HepG2 (cell line): Measurements from ENCODE around the gene NRL. TPM values are rescaled to one million over a fixed set of nuclear protein-coding genes. Genes with fewer than 3 reads are reported as not detected.

Experiments
- ELF3 ChIP-seq: IDR thresholded peaks from 2 replicates; pipeline ENCODE4 v1.6.1; 2016; ENCODE audit warnings: missing genetic modification reagents, missing compliant biosample characterization
- JUNB ChIP-seq: sonication (generic); formaldehyde crosslinking; IDR thresholded peaks from 2 replicates; pipeline ENCODE4 v1.8.0; 2022; ENCODE audit warnings: missing genetic modification reagents, mild to moderate bottlenecking, borderline replicate concordance
- MXD4 ChIP-seq: IDR thresholded peaks from 2 replicates; pipeline ENCODE4 v1.6.1; 2016; ENCODE audit warnings: mild to moderate bottlenecking, missing biosample characterization, missing genetic modification reagents
- MZF1 ChIP-seq: sonication (generic); formaldehyde crosslinking; IDR thresholded peaks from 2 replicates; pipeline ENCODE4 v1.8.1; 2023; ENCODE audit warnings: mild to moderate bottlenecking, missing genetic modification reagents, borderline replicate concordance
- ONECUT2 ChIP-seq: sonication (generic); formaldehyde crosslinking; IDR thresholded peaks from 2 replicates; pipeline ENCODE4 v1.4.0; 2020; ENCODE audit warnings: missing genetic modification reagents
- RXRA ChIP-seq: sonication (generic); formaldehyde crosslinking; IDR thresholded peaks from 2 replicates; pipeline ENCODE4 v1.5.1; 2020; ENCODE audit warnings: missing genetic modification reagents
- SMC3 ChIP-seq: IDR thresholded peaks from 2 replicates; pipeline ENCODE4 v1.6.1; 2011; ENCODE audit warnings: low read length, improper control_type of control experiment
- SPEN ChIP-seq: sonication (generic); formaldehyde crosslinking; IDR thresholded peaks from 2 replicates; pipeline ENCODE4 v1.5.1; 2020; ENCODE audit warnings: low read depth, mild to moderate bottlenecking, missing genetic modification reagents
- SSRP1 ChIP-seq: IDR thresholded peaks from 2 replicates; pipeline ENCODE4 v1.6.1; 2016; ENCODE audit warnings: control low read depth
- XRCC5 ChIP-seq: fragments of 200-400 bp; formaldehyde crosslinking; optimal IDR thresholded peaks from 2 replicates; pipeline ENCODE3; 2017; ENCODE audit warnings: mild to moderate bottlenecking, low read length
- ZNF333 ChIP-seq: sonication (generic); formaldehyde crosslinking; IDR thresholded peaks from 2 replicates; pipeline ENCODE4 v1.4.0; 2020; ENCODE audit warnings: mild to moderate bottlenecking, missing genetic modification reagents, borderline replicate concordance
- ZNF335 ChIP-seq: sonication (generic); formaldehyde crosslinking; IDR thresholded peaks from 2 replicates; pipeline ENCODE4 v1.4.0; 2020; ENCODE audit warnings: missing genetic modification reagents
- ZNF350 ChIP-seq: sonication (generic); formaldehyde crosslinking; IDR thresholded peaks from 2 replicates; pipeline ENCODE4 v1.4.0; 2020; ENCODE audit warnings: mild to moderate bottlenecking, low read depth, missing genetic modification reagents, borderline replicate concordance
- ZNF713 ChIP-seq: sonication (generic); formaldehyde crosslinking; IDR thresholded peaks from 2 replicates; pipeline ENCODE4 v1.4.0; 2020; ENCODE audit warnings: mild to moderate bottlenecking, missing genetic modification reagents
- polyA plus RNA-seq, 8 experiments: library from polyadenylated mRNA; depleted of rRNA in 3 of 8; stranded (reverse) in 7 of 8; unstranded in 1 of 8; fragments of >200 nt; fragmentation: Illumina TruSeq in 4 of 8; extraction: Trizol in 4 of 8; gene quantifications; 2 replicates each; pipeline versions ENCODE4 v1.2.1 to v1.2.3, GENCODE V29; 2011 to 2016; ENCODE audit warnings: low read depth in 4 of 8, missing spikeins in 1 of 8, mixed read lengths in 1 of 8; ENCODE audit not compliant: insufficient read depth in 1 of 8
- total RNA-seq, 5 experiments: library from RNA; depleted of rRNA; stranded (reverse); fragments of >200 nt; fragmentation: Illumina TruSeq; extraction: Trizol; gene quantifications; 2 replicates each; pipeline ENCODE4 v1.2.3, GENCODE V29; 2016; ENCODE audit warnings: low read depth in 1 of 5
- TF ChIP-seq, protein P1 (sequence below): sonication (generic); formaldehyde crosslinking; IDR thresholded peaks from 2 replicates; pipeline ENCODE4 v1.4.0; 2020; ENCODE audit warnings: mild to moderate bottlenecking, missing genetic modification reagents
- TF ChIP-seq, protein P2 (sequence below): sonication (generic); formaldehyde crosslinking; IDR thresholded peaks from 2 replicates; pipeline ENCODE4 v1.8.0; 2022; ENCODE audit warnings: missing genetic modification reagents, mild to moderate bottlenecking, borderline replicate concordance
- TF ChIP-seq, protein P3 (sequence below): sonication (generic); formaldehyde crosslinking; IDR thresholded peaks from 2 replicates; pipeline ENCODE4 v1.5.1; 2020; ENCODE audit warnings: mild to moderate bottlenecking, missing genetic modification reagents, moderate library complexity
- TF ChIP-seq, protein P4 (sequence below): sonication (generic); formaldehyde crosslinking; conservative IDR thresholded peaks from 2 replicates; pipeline ENCODE4 v1.8.1; 2023; ENCODE audit warnings: missing genetic modification reagents

NRL gene
- total and polyA plus RNA-seq, 2 of the 13 experiments (the other 11 are each of a cell fraction or from before 2014, with no cell fraction given) = 2.5 to 4.7 TPM

DNA sequence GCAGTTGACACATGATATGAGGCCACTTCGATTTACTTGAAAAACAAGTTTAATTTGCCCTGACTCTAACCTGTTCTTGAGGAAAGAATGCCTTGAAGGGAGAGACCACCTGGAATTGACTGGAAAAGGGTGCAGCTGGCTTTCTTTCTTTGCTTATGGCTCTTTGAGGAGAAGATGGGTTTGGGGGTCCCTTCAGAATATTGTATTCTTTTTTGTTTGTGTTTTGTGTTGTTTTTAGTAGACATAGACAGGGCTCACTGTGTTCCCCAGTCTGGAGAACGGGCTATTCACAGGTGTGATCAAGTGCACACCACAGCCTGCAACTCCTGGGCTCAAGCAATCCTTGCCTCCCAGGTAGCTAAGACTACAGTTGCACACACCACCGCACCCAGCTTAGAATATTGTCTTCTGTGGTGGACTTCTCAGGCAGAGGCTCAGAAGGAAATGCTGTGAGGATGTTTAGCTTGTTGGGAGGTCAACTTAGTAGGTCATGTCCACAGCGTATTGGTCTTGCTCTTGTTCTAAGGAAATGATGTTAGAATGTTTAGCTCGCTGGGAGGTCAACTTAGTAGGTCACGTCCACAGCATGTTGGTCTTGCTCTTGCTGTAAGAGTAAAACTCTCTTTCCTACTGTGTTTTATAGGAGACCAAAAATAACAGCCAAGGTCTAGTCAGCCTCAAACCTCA lies 1.5 kb upstream of the NRL start (continued):
- TF ChIP-seq, protein P1, sequence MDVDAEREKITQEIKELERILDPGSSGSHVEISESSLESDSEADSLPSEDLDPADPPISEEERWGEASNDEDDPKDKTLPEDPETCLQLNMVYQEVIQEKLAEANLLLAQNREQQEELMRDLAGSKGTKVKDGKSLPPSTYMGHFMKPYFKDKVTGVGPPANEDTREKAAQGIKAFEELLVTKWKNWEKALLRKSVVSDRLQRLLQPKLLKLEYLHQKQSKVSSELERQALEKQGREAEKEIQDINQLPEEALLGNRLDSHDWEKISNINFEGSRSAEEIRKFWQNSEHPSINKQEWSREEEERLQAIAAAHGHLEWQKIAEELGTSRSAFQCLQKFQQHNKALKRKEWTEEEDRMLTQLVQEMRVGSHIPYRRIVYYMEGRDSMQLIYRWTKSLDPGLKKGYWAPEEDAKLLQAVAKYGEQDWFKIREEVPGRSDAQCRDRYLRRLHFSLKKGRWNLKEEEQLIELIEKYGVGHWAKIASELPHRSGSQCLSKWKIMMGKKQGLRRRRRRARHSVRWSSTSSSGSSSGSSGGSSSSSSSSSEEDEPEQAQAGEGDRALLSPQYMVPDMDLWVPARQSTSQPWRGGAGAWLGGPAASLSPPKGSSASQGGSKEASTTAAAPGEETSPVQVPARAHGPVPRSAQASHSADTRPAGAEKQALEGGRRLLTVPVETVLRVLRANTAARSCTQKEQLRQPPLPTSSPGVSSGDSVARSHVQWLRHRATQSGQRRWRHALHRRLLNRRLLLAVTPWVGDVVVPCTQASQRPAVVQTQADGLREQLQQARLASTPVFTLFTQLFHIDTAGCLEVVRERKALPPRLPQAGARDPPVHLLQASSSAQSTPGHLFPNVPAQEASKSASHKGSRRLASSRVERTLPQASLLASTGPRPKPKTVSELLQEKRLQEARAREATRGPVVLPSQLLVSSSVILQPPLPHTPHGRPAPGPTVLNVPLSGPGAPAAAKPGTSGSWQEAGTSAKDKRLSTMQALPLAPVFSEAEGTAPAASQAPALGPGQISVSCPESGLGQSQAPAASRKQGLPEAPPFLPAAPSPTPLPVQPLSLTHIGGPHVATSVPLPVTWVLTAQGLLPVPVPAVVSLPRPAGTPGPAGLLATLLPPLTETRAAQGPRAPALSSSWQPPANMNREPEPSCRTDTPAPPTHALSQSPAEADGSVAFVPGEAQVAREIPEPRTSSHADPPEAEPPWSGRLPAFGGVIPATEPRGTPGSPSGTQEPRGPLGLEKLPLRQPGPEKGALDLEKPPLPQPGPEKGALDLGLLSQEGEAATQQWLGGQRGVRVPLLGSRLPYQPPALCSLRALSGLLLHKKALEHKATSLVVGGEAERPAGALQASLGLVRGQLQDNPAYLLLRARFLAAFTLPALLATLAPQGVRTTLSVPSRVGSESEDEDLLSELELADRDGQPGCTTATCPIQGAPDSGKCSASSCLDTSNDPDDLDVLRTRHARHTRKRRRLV (CRISPR knock-in tag) = no peak
- TF ChIP-seq MXD4 (CRISPR knock-in tag) (no peak), MZF1 (CRISPR knock-in tag) (0 out of 2 replicates have a peak, but pooled peaks have one; percentile 34), XRCC5 (no peak), ZNF335 (CRISPR knock-in tag) (no peak), ZNF713 (CRISPR knock-in tag) (0 out of 2 replicates have a peak, but pooled peaks have one; percentile 55), ONECUT2 (CRISPR knock-in tag) (no peak), SMC3 (no peak), SSRP1 (CRISPR knock-in tag) (peak; percentile 64; the same call in 1 of the 2 replicates), ZNF333 (CRISPR knock-in tag) (no peak), SPEN (CRISPR knock-in tag) (no peak), ZNF350 (CRISPR knock-in tag) (no peak), ELF3 (CRISPR knock-in tag) (no peak), RXRA (CRISPR knock-in tag) (no peak), JUNB (CRISPR knock-in tag) (no peak)
- TF ChIP-seq, protein P2, sequence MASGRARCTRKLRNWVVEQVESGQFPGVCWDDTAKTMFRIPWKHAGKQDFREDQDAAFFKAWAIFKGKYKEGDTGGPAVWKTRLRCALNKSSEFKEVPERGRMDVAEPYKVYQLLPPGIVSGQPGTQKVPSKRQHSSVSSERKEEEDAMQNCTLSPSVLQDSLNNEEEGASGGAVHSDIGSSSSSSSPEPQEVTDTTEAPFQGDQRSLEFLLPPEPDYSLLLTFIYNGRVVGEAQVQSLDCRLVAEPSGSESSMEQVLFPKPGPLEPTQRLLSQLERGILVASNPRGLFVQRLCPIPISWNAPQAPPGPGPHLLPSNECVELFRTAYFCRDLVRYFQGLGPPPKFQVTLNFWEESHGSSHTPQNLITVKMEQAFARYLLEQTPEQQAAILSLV (CRISPR knock-in tag) = no peak
- TF ChIP-seq, protein P3, sequence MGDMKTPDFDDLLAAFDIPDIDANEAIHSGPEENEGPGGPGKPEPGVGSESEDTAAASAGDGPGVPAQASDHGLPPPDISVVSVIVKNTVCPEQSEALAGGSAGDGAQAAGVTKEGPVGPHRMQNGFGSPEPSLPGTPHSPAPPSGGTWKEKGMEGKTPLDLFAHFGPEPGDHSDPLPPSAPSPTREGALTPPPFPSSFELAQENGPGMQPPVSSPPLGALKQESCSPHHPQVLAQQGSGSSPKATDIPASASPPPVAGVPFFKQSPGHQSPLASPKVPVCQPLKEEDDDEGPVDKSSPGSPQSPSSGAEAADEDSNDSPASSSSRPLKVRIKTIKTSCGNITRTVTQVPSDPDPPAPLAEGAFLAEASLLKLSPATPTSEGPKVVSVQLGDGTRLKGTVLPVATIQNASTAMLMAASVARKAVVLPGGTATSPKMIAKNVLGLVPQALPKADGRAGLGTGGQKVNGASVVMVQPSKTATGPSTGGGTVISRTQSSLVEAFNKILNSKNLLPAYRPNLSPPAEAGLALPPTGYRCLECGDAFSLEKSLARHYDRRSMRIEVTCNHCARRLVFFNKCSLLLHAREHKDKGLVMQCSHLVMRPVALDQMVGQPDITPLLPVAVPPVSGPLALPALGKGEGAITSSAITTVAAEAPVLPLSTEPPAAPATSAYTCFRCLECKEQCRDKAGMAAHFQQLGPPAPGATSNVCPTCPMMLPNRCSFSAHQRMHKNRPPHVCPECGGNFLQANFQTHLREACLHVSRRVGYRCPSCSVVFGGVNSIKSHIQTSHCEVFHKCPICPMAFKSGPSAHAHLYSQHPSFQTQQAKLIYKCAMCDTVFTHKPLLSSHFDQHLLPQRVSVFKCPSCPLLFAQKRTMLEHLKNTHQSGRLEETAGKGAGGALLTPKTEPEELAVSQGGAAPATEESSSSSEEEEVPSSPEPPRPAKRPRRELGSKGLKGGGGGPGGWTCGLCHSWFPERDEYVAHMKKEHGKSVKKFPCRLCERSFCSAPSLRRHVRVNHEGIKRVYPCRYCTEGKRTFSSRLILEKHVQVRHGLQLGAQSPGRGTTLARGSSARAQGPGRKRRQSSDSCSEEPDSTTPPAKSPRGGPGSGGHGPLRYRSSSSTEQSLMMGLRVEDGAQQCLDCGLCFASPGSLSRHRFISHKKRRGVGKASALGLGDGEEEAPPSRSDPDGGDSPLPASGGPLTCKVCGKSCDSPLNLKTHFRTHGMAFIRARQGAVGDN (CRISPR knock-in tag) = no peak
- TF ChIP-seq, protein P4, sequence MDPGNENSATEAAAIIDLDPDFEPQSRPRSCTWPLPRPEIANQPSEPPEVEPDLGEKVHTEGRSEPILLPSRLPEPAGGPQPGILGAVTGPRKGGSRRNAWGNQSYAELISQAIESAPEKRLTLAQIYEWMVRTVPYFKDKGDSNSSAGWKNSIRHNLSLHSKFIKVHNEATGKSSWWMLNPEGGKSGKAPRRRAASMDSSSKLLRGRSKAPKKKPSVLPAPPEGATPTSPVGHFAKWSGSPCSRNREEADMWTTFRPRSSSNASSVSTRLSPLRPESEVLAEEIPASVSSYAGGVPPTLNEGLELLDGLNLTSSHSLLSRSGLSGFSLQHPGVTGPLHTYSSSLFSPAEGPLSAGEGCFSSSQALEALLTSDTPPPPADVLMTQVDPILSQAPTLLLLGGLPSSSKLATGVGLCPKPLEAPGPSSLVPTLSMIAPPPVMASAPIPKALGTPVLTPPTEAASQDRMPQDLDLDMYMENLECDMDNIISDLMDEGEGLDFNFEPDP (CRISPR knock-in tag) = 0 out of 2 replicates have a peak, but pooled peaks have one; percentile 78
